Spleen (tissue), 11 donors: Measurements from ENCODE around the gene C1QBP. TPM values are rescaled to one million over a fixed set of nuclear protein-coding genes. Genes with fewer than 3 reads are reported as not detected.

Source experiments
- DNase-seq: peaks from one replicate; pipeline ENCODE4 v3.0.0-alpha.2; 2020
- H3K27ac ChIP-seq, 8 donors: fragments of 200-600 bp; sonication (generic) in 7 of 8; 1 replicate in 4 of 8; 2 replicates in 4 of 8; pipeline versions ENCODE4 v1.5.0 to v1.8.0; 2016 to 2021; ENCODE audit warnings: inconsistent platforms in 4 of 8, mild to moderate bottlenecking in 4 of 8, moderate library complexity in 1 of 8
- H3K27me3 ChIP-seq, 7 donors: fragments of 200-600 bp; sonication (generic) in 6 of 7; replicated peaks in 1 of 7; 1 replicate in 4 of 7; 2 replicates in 3 of 7; pipeline versions ENCODE4 v1.5.0 to v1.8.0; 2016 to 2021; ENCODE audit warnings: inconsistent platforms in 3 of 7, mild to moderate bottlenecking in 1 of 7
- H3K36me3 ChIP-seq, 6 donors: fragments of 200-600 bp; sonication (generic) in 5 of 6; 1 replicate in 4 of 6; 2 replicates in 2 of 6; pipeline versions ENCODE4 v1.5.0 to v1.8.0; 2016 to 2021; ENCODE audit warnings: inconsistent platforms in 2 of 6
- H3K4me1 ChIP-seq, 6 donors: fragments of 200-600 bp; sonication (generic) in 5 of 6; 1 replicate in 3 of 6; 2 replicates in 3 of 6; pipeline versions ENCODE4 v1.5.0 to v1.8.0; 2016 to 2021; ENCODE audit warnings: inconsistent platforms in 3 of 6
- H3K4me3 ChIP-seq, 8 donors: fragments of 200-600 bp; sonication (generic) in 7 of 8; 1 replicate in 4 of 8; 2 replicates in 4 of 8; pipeline versions ENCODE4 v1.5.0 to v1.8.0; 2016 to 2021; ENCODE audit warnings: inconsistent platforms in 4 of 8, mild to moderate bottlenecking in 4 of 8, moderate library complexity in 2 of 8
- H3K9me3 ChIP-seq, 8 donors: fragments of 200-600 bp; sonication (generic) in 7 of 8; 1 replicate in 4 of 8; 2 replicates in 4 of 8; pipeline versions ENCODE4 v1.5.0 to v1.8.0; 2016 to 2021; ENCODE audit warnings: inconsistent platforms in 4 of 8
- CTCF ChIP-seq, 11 experiments: fragments of 200-600 bp in 7 of 11; fragments of 450-650 bp in 4 of 11; sonication (generic) in 4 of 11; IDR thresholded peaks in 8 of 11; conservative IDR thresholded peaks in 3 of 11; 1 replicate in 7 of 11; 2 replicates in 4 of 11; pipeline versions ENCODE4 v1.4.0 to v1.8.0; 2016 to 2021; ENCODE audit warnings: antibody characterized with exemption in 11 of 11, inconsistent platforms in 4 of 11, mild to moderate bottlenecking in 1 of 11
- POLR2A ChIP-seq, 3 donors: fragments of 450-650 bp; IDR thresholded peaks; one replicate each; pipeline ENCODE4 v1.5.1; 2017; ENCODE audit warnings: antibody characterized with exemption in 3 of 3, mild to moderate bottlenecking in 1 of 3
- POLR2AphosphoS5 ChIP-seq, 3 donors: sonication (generic); formaldehyde crosslinking; IDR thresholded peaks; one replicate each; pipeline ENCODE4 v1.5.1; 2017; ENCODE audit warnings: antibody characterized with exemption in 3 of 3
- WGBS, 5 donors: extraction: QIAGEN DNeasy Blood & Tissue Kit in 3 of 5; methylation state at CpG; one replicate each; pipeline versions ENCODE4 v1.1.5 to v1.1.7; 2013 to 2018; 5-methylcytosine and 5-hydroxymethylcytosine counted together
- intact Hi-C: fragments of 100-400 bp; cut with DNase I; formaldehyde crosslinking; loops from one replicate; pipeline ENCODE4 v1.15.0; 2023; ENCODE audit warnings: low total_unique reads
- polyA plus RNA-seq, 3 donors: library from polyadenylated mRNA; stranded (reverse); fragments of 200-250 nt; gene quantifications; one replicate each; pipeline ENCODE4 v1.2.1, GENCODE V29; 2013
- total RNA-seq, 7 donors: library from RNA; depleted of rRNA in 3 of 7; stranded (reverse); fragments of >200 nt in 3 of 7; fragmentation: NEBNext Ultra II Directional in 4 of 7; extraction: Animal tissue kit (Norgen Biotek cat#: 25700) in 4 of 7; gene quantifications; one replicate each; pipeline versions ENCODE4 v1.1.0 to v1.2.1, GENCODE V29; 2016 to 2021
- donor health status: healthy with polysubstance abuse.
- donor health status: DM: no; HTN: no; CAD: no; lungs with moderate emphysema.
- donor health status: DM: no; HTN: no; CAD: no.
- donor health status: Bipolar disorder and iron deficiency.
- donor health status: healthy.
- donor health status: DM: no; HTN: no; CAD: no.
- donor health status: DM: yes; HTN: yes; CAD: no.

The C1QBP gene
- total and polyA plus RNA-seq, 10 donors: 63.9 to 188 (median 97.4) TPM

DNA sequence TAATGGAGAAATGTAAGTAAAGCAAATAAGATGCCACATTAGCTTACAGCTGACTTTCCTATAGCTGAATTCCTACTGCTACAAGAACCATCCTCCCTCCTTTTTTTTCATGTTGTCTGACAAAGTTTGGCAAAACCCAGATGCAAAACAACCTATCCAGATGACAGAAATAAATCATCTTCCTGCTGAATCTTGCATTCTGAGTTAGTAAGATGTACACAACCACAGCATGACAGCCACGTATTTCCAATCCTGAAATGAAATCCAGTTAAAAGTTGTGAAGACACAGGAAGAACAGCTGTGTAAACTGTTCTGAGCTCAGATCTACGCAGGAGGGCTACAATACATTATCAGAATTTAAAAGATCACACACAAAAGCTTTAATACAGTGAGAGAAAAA, 35.0 kb upstream of the C1QBP start:
- TF ChIP-seq POLR2AphosphoS5 (IDR thresholded peaks at IDR 0.05) (no peak), CTCF (IDR thresholded peaks at IDR 0.05 in 8 of 11, conservative IDR thresholded peaks at IDR 0.05 in 3 of 11) (no peak), POLR2A (IDR thresholded peaks at IDR 0.05) (no peak)
- Histone ChIP-seq H3K4me3 (no peak overlapping the region), H3K27me3 (no peaks in the 10 kb centered on the region), H3K27ac (no peak overlapping the region), H3K36me3 (peaks cover 4 to 79% (median 61%) of the 10 kb centered on the region in 6 donors), H3K4me1 (peaks cover 4 to 25% (median 10%) of the 10 kb centered on the region in 6 donors), H3K9me3 (no peaks in the 10 kb centered on the region)
- no peak for DNase-seq
- WGBS, 5 donors: 91 to 99% (median 93%) methylated on average over 2 of the region's 2 CpGs
- intact Hi-C loops: no loop called here

DNA sequence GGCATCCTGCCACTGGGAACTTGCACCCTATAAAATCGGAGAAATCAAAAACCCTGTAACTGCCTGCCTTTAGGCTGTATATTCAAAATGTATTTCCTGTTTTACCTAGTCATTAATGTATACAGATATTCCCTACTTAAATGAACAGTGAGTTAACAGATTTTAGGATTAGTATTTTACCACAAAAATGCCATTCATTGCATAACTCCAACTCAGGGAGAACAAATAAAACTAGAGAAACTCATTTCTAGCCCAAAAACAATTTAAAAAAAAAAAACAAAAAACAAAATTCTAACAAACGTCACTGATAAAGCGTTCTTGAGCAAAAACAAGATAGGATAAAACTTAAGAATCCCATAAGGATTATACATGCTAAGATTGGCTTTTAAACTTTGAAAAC, 33.6 kb upstream of the C1QBP start:
- intact Hi-C loops: no loop called here
- Histone ChIP-seq H3K4me1 (peaks cover 9 to 23% (median 17%) of the 10 kb centered on the region in 6 donors), H3K27ac (no peak overlapping the region), H3K27me3 (no peaks in the 10 kb centered on the region), H3K4me3 (no peak overlapping the region), H3K36me3 (peaks cover 0 to 65% (median 47%) of the 10 kb centered on the region in 6 donors), H3K9me3 (no peaks in the 10 kb centered on the region)
- 90 to 96% (median 93%) methylated on average over 3 of the region's 3 CpGs for WGBS, 5 donors
- no peak for DNase-seq
- no peak for TF ChIP-seq POLR2A (IDR thresholded peaks at IDR 0.05)
- no peak for TF ChIP-seq CTCF (IDR thresholded peaks at IDR 0.05 in 8 of 11, conservative IDR thresholded peaks at IDR 0.05 in 3 of 11)
- no peak for TF ChIP-seq POLR2AphosphoS5 (IDR thresholded peaks at IDR 0.05)

GRCh38 chr17:5468075-5468473, 29.1 kb upstream of the C1QBP start:
- intact Hi-C loops: no loop called here
- no peaks in the 10 kb centered on the region for H3K9me3 ChIP-seq
- peaks cover 0 to 27% (median 5%) of the 10 kb centered on the region in 6 donors for H3K36me3 ChIP-seq
- 0 to 1% (median 1%) methylated on average over 17 of the region's 17 CpGs for WGBS, 5 donors
- TF ChIP-seq CTCF (IDR thresholded peaks at IDR 0.05 in 8 of 11, conservative IDR thresholded peaks at IDR 0.05 in 3 of 11) (no peak), POLR2AphosphoS5 (IDR thresholded peaks at IDR 0.05) (no peak), POLR2A (IDR thresholded peaks at IDR 0.05) (no peak)
- no peaks in the 10 kb centered on the region for H3K27me3 ChIP-seq
- no peak for DNase-seq
- H3K4me1 ChIP-seq: peaks cover 19 to 48% (median 29%) of the 10 kb centered on the region in 6 donors
- peak overlapping the region; percentile 91 to 100 (median 99) for H3K4me3 ChIP-seq
- peak overlapping the region in 6 of 8 donors; percentile 79 to 88 (median 82) for H3K27ac ChIP-seq

DNA sequence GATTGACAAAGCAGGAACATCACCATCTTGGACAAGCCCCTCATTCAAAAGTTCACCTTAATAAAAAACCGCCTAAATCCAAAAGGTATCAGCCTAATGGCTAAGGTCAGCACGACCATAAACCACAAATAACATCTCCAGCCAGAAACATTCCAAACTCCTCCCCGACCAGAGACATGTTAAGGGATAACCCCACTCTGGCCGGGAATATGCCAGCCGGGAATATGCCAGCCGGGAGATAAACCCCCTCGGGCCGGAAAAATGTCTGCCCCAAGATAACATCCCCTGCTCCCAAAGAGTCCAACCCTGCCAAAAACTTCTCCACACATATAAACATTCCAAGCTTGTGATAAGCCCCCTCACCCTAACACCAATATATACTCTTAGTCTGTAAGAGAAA, 28.5 kb upstream of the C1QBP start:
- H3K4me3 ChIP-seq: peak overlapping the region; percentile 91 to 100 (median 99)
- no peak for TF ChIP-seq POLR2A (IDR thresholded peaks at IDR 0.05)
- no peak for TF ChIP-seq POLR2AphosphoS5 (IDR thresholded peaks at IDR 0.05)
- no peak for TF ChIP-seq CTCF (IDR thresholded peaks at IDR 0.05 in 8 of 11, conservative IDR thresholded peaks at IDR 0.05 in 3 of 11)
- H3K27ac ChIP-seq: no peak overlapping the region
- no peaks in the 10 kb centered on the region for H3K27me3 ChIP-seq
- DNase-seq: no peak
- H3K36me3 ChIP-seq: peaks cover 0 to 26% (median 4%) of the 10 kb centered on the region in 6 donors
- intact Hi-C loops: no loop called here
- WGBS, 5 donors: 13 to 20% (median 19%) methylated on average over 8 of the region's 8 CpGs
- no peaks in the 10 kb centered on the region for H3K9me3 ChIP-seq
- H3K4me1 ChIP-seq: peaks cover 19 to 55% (median 29%) of the 10 kb centered on the region in 6 donors
